H9 (cell line): ENCODE data around the gene SEMA5A. TPM values are rescaled to one million over a fixed set of nuclear protein-coding genes. Genes with fewer than 3 reads are reported as not detected.

Experiments used
- DNase-seq: peaks from one replicate; pipeline ENCODE4 v3.0.0-alpha.2; 2017
- H2AFZ ChIP-seq: one replicate; pipeline ENCODE4 v1.6.1; 2013; ENCODE audit warnings: mild to moderate bottlenecking, low read length, control low read depth, moderate library complexity
- H2AK5ac ChIP-seq: 2 replicates; pipeline ENCODE4 v1.6.1; 2013; ENCODE audit warnings: low read length, control low read depth, mixed read lengths; ENCODE audit not compliant: insufficient read length
- H2BK120ac ChIP-seq: one replicate; pipeline ENCODE4 v1.6.1; 2013; ENCODE audit warnings: low read depth, mild to moderate bottlenecking, low read length, control low read depth, inconsistent platforms; ENCODE audit not compliant: poor library complexity, severe bottlenecking
- H2BK12ac ChIP-seq: 2 replicates; pipeline ENCODE4 v1.6.1; 2013; ENCODE audit warnings: low read length, control low read depth, mixed read lengths, low read depth; ENCODE audit not compliant: insufficient read length
- H2BK15ac ChIP-seq: 2 replicates; pipeline ENCODE4 v1.6.1; 2013; ENCODE audit warnings: low read depth, low read length, control low read depth
- H2BK20ac ChIP-seq: one replicate; pipeline ENCODE4 v1.6.1; 2013; ENCODE audit warnings: low read depth, mild to moderate bottlenecking, low read length, control low read depth, inconsistent platforms; ENCODE audit not compliant: poor library complexity, severe bottlenecking
- H2BK5ac ChIP-seq: 2 replicates; pipeline ENCODE4 v1.6.1; 2013; ENCODE audit warnings: low read length, control low read depth, mixed read lengths; ENCODE audit not compliant: insufficient read length
- H3K14ac ChIP-seq: 2 replicates; pipeline ENCODE4 v1.6.1; 2013; ENCODE audit warnings: low read length, control low read depth; ENCODE audit not compliant: insufficient read depth
- H3K18ac ChIP-seq: 2 replicates; pipeline ENCODE4 v1.6.1; 2013; ENCODE audit warnings: low read depth, mild to moderate bottlenecking, mixed read lengths, low read length, control low read depth; ENCODE audit not compliant: insufficient read length
- H3K23ac ChIP-seq: 2 replicates; pipeline ENCODE4 v1.6.1; 2013; ENCODE audit warnings: low read length, control low read depth, mixed read lengths, low read depth; ENCODE audit not compliant: insufficient read length
- H3K23me2 ChIP-seq: 2 replicates; pipeline ENCODE4 v1.6.1; 2013; ENCODE audit warnings: low read depth, mild to moderate bottlenecking, mixed read lengths, low read length, control low read depth; ENCODE audit not compliant: insufficient read length, poor library complexity, severe bottlenecking
- H3K27ac ChIP-seq: 2 replicates; pipeline ENCODE4 v1.5.1; 2013; ENCODE audit warnings: low read length, control low read depth, mixed read lengths, low read depth; ENCODE audit not compliant: insufficient read length
- H3K27me3 ChIP-seq: 2 replicates; pipeline ENCODE4 v1.6.1; 2013; ENCODE audit warnings: low read length, control low read depth, inconsistent platforms; ENCODE audit not compliant: insufficient read depth
- H3K4ac ChIP-seq: 2 replicates; pipeline ENCODE4 v1.6.1; 2013; ENCODE audit warnings: low read depth, mild to moderate bottlenecking, control low read depth, inconsistent platforms, low read length, moderate library complexity
- H3K4me1 ChIP-seq: 2 replicates; pipeline ENCODE4 v1.6.1; 2013; ENCODE audit warnings: low read length, control low read depth, inconsistent platforms; ENCODE audit not compliant: insufficient read depth
- H3K4me2 ChIP-seq: 2 replicates; pipeline ENCODE4 v1.6.1; 2013; ENCODE audit warnings: low read length, control low read depth, mixed read lengths; ENCODE audit not compliant: insufficient read length, insufficient read depth
- H3K56ac ChIP-seq: 2 replicates; pipeline ENCODE4 v1.6.1; 2013; ENCODE audit warnings: low read depth, mild to moderate bottlenecking, mixed read lengths, low read length, control low read depth; ENCODE audit not compliant: insufficient read length
- H3K79me1 ChIP-seq: 2 replicates; pipeline ENCODE4 v1.6.1; 2013; ENCODE audit warnings: low read depth, mild to moderate bottlenecking, moderate library complexity, low read length, control low read depth, inconsistent platforms; ENCODE audit not compliant: insufficient read depth, poor library complexity, severe bottlenecking
- H3K79me2 ChIP-seq: 2 replicates; pipeline ENCODE4 v1.6.1; 2013; ENCODE audit warnings: low read length, control low read depth, inconsistent platforms; ENCODE audit not compliant: insufficient read depth
- H3K9ac ChIP-seq: 2 replicates; pipeline ENCODE4 v1.6.1; 2013; ENCODE audit warnings: low read length, control low read depth, mixed read lengths; ENCODE audit not compliant: insufficient read length; ENCODE audit errors: extremely low read depth
- H3K9me3 ChIP-seq: one replicate; pipeline ENCODE4 v1.6.1; 2013; ENCODE audit warnings: low read depth, low read length, inconsistent platforms; ENCODE audit not compliant: control insufficient read depth
- H3T11ph ChIP-seq: one replicate; pipeline ENCODE4 v1.6.1; 2013; ENCODE audit warnings: mild to moderate bottlenecking, low read length, control low read depth, inconsistent platforms
- H4K20me1 ChIP-seq: one replicate; pipeline ENCODE4 v1.6.1; 2013; ENCODE audit not compliant: control insufficient read depth, insufficient read length, insufficient read depth
- H4K5ac ChIP-seq: 2 replicates; pipeline ENCODE4 v1.6.1; 2013; ENCODE audit warnings: low read depth, mild to moderate bottlenecking, mixed read lengths, low read length, control low read depth; ENCODE audit not compliant: insufficient read length
- H4K8ac ChIP-seq: replicated peaks from 2 replicates; pipeline ENCODE4 v1.6.1; 2013; ENCODE audit warnings: low read length, control low read depth, mixed read lengths, low read depth; ENCODE audit not compliant: insufficient read length
- H4K91ac ChIP-seq: 2 replicates; pipeline ENCODE4 v1.6.1; 2013; ENCODE audit warnings: low read depth, mild to moderate bottlenecking, moderate library complexity, mixed read lengths, low read length, control low read depth; ENCODE audit not compliant: insufficient read length
- H3K27ac Mint-ChIP-seq, 3 experiments: 2 replicates in 2 of 3; 3 replicates in 1 of 3; pipeline ENCODE4 v1.8.0; 2020 to 2021; ENCODE audit warnings: mixed read lengths in 3 of 3, mild to moderate bottlenecking in 1 of 3, moderate library complexity in 1 of 3
- H3K27me3 Mint-ChIP-seq: 2 replicates; pipeline ENCODE4 v1.8.0; 2021; ENCODE audit warnings: low read depth, mild to moderate bottlenecking, moderate library complexity, mixed read lengths
- H3K36me3 Mint-ChIP-seq, 3 experiments: 2 replicates in 2 of 3; 3 replicates in 1 of 3; pipeline ENCODE4 v1.8.0; 2020 to 2021; ENCODE audit warnings: low read depth in 3 of 3, mixed read lengths in 3 of 3; ENCODE audit not compliant: insufficient read depth in 1 of 3
- H3K4me1 Mint-ChIP-seq, 2 experiments: 2 replicates each; pipeline ENCODE4 v1.8.0; 2020; ENCODE audit warnings: mixed read lengths in 2 of 2
- H3K4me3 Mint-ChIP-seq, 2 experiments: 2 replicates in 1 of 2; 3 replicates in 1 of 2; pipeline ENCODE4 v1.8.0; 2020 to 2021; ENCODE audit warnings: mild to moderate bottlenecking in 2 of 2, mixed read lengths in 2 of 2, moderate library complexity in 1 of 2
- H3K9me3 Mint-ChIP-seq, 2 experiments: 2 replicates in 1 of 2; 3 replicates in 1 of 2; pipeline ENCODE4 v1.8.0; 2020; ENCODE audit warnings: mild to moderate bottlenecking in 2 of 2, mixed read lengths in 2 of 2, moderate library complexity in 1 of 2
- CTCF ChIP-seq: fragments of 200-600 bp; sonication (generic); conservative IDR thresholded peaks from 3 replicates; pipeline ENCODE4 v1.8.0; 2021; ENCODE audit warnings: antibody characterized with exemption, mild to moderate bottlenecking
- total RNA-seq: library from RNA; stranded (reverse); gene quantifications from 2 replicates; pipeline ENCODE4 v1.2.1, GENCODE V29; 2021

Gene SEMA5A
- total RNA-seq, 1 experiment from 2014 or later = 4.3 TPM

- Histone ChIP-seq H3K9ac (no peak overlapping the region), H3K23me2 (no peaks in the 10 kb centered on the region), H4K91ac (no peak overlapping the region), H3K23ac (no peak overlapping the region), H3K9me3 (no peaks in the 10 kb centered on the region), H2BK20ac (no peak overlapping the region), H3K4ac (no peak overlapping the region), H2BK5ac (no peak overlapping the region), H4K5ac (no peak overlapping the region), H2BK120ac (no peak overlapping the region), H3K18ac (no peak overlapping the region), H4K8ac (no peak overlapping the region), H2BK12ac (no peak overlapping the region), H3K79me2 (no peaks in the 10 kb centered on the region), H3K79me1 (no peaks in the 10 kb centered on the region), H3K27ac (no peak overlapping the region), H4K20me1 (no peaks in the 10 kb centered on the region), H2BK15ac (no peak overlapping the region), H3T11ph (no peak overlapping the region), H2AFZ (no peak overlapping the region), H3K56ac (no peak overlapping the region), H3K4me1 (no peaks in the 10 kb centered on the region), H3K14ac (no peak overlapping the region; the same call in 1 of the 2 replicates), H2AK5ac (no peak overlapping the region), H3K27me3 (no peaks in the 10 kb centered on the region), H3K4me2 (no peak overlapping the region)
- no peak overlapping the region for H3K27ac Mint-ChIP-seq
- H3K4me1 Mint-ChIP-seq = 0 out of 4 replicates have a peak, but pooled peaks cover 0 to 2% of the 10 kb centered on the region in 2 experiments
- H3K4me3 Mint-ChIP-seq = no peak overlapping the region
- no peak for DNase-seq
- no peak for TF ChIP-seq CTCF
- peaks cover 0 to 6% (median 0%) of the 10 kb centered on the region in 3 experiments; a peak in 2 of 7 replicates for H3K36me3 Mint-ChIP-seq
- H3K9me3 Mint-ChIP-seq = peaks cover 0 to 4% of the 10 kb centered on the region in 2 experiments; a peak in 1 of 5 replicates
- no peaks in the 10 kb centered on the region; the same call in 1 of the 2 replicates for H3K27me3 Mint-ChIP-seq
Measured at GRCh38 chr5:9176641-9177040, 369.2 kb downstream of the SEMA5A start.
